HG03097 (cell line): ENCODE data around the gene SUPT6H.
"Not testable (repeated sequence)": the region's sequence is repeated elsewhere in the genome, so short reads cannot be mapped to it uniquely, and the experiment has no call there.

Experiments
- ATAC-seq: cut with Tn5 transposase; IDR thresholded peaks from one replicate; pipeline ENCODE4 v1.9.1; 2021; ENCODE audit not compliant: unreplicated experiment, low FRiP score

Gene SUPT6H

DNA sequence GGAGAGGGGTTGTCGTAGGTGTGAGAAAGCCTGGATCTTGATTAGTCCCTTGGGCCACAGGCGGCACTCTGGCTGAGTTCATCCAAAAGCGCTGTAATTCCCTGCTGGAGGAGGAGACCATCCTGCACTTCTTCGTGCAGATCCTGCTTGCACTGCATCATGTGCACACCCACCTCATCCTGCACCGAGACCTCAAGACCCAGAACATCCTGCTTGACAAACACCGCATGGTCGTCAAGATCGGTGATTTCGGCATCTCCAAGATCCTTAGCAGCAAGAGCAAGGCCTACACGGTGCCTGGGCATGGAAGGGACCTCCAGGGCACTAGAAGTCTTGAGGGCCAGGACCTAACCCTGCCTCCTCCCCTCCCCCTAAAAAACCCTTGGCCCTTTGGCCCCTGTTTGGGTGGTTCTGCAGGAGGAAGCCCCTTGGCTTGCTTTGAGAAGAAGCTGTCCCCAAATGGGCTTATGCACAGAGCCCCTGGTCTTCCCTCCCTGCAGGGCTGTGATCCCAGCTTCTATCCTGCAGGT, 72.8 kb downstream of the SUPT6H start:
- ATAC-seq: no peak

DNA sequence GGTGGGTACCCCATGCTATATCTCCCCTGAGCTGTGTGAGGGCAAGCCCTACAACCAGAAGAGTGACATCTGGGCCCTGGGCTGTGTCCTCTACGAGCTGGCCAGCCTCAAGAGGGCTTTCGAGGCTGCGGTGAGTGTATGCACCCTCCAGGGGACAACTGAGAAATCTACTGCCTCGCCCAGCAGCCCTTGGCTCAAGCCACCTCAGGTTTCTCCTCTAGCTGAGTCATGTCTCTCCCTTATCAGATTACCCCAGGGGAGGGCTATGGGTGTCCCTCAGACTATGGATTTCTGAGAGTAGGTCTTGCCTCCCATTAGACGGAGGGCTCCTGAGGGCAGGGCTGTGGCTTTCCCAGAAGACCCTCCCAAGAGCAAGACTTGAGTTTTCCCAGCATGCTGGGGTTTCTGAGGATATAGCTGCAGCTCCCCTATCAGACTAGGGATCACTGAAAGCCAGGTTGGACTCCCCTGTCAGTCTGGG, 73.3 kb downstream of the SUPT6H start:
- ATAC-seq: no peak

DNA sequence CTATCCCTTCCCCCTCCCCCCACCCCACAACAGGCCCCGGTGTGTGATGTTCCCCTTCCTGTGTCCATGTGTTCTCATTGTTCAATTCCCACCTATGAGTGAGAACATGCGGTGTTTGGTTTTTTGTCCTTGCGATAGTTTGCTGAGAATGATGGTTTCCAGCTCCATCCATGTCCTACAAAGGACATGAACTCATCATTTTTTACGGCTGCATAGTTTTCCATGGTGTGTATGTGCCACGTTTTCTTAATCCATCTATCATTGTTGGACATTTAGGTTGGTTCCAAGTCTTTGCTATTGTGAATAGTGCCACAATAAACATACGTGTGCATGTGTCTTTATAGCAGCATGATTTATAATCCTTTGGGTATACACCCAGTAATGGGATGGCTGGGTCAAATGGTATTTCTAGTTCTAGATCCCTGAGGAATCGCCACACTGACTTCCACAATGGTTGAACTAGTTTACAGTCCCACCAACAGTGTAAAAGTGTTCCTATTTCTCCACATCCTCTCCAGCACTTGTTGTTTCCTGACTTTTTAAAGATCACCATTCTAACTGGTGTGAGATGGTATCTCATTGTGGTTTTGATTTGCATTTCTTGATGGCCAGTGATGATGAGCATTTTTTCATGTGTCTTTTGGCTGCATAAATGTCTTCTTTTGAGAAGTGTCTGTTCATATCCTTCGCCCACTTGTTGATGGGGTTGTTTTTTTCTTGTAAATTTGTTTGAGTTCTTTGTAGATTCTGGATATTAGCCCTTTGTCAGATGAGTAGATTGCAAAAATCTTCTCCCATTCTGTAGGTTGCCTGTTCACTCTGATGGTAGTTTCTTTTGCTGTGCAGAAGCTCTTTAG, 74.1 kb downstream of the SUPT6H start:
- not testable (repeated sequence) for ATAC-seq

DNA sequence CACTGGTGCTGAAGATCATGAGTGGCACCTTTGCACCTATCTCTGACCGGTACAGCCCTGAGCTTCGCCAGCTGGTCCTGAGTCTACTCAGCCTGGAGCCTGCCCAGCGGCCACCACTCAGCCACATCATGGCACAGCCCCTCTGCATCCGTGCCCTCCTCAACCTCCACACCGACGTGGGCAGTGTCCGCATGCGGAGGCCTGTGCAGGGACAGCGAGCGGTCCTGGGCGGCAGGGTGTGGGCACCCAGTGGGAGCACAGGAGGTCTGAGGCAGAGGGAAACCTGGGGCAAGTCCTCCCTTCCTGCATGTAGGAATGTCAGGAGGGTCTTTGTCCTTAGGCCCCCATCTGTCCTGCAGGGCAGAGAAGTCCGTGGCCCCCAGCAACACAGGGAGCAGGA, 75.3 kb downstream of the SUPT6H start:
- no peak for ATAC-seq

- ATAC-seq: no peak
These were observed 76.0 kb downstream of the SUPT6H start for GRCh38 chr17:28737770-28738679.

- no peak for ATAC-seq
These were observed 76.8 kb downstream of the SUPT6H start for GRCh38 chr17:28738680-28739384.

GRCh38 chr17:28740406-28741357, 78.7 kb downstream of the SUPT6H start:
- no peak for ATAC-seq

- ATAC-seq: no peak
These were observed 79.6 kb downstream of the SUPT6H start for GRCh38 chr17:28741358-28742349.

DNA sequence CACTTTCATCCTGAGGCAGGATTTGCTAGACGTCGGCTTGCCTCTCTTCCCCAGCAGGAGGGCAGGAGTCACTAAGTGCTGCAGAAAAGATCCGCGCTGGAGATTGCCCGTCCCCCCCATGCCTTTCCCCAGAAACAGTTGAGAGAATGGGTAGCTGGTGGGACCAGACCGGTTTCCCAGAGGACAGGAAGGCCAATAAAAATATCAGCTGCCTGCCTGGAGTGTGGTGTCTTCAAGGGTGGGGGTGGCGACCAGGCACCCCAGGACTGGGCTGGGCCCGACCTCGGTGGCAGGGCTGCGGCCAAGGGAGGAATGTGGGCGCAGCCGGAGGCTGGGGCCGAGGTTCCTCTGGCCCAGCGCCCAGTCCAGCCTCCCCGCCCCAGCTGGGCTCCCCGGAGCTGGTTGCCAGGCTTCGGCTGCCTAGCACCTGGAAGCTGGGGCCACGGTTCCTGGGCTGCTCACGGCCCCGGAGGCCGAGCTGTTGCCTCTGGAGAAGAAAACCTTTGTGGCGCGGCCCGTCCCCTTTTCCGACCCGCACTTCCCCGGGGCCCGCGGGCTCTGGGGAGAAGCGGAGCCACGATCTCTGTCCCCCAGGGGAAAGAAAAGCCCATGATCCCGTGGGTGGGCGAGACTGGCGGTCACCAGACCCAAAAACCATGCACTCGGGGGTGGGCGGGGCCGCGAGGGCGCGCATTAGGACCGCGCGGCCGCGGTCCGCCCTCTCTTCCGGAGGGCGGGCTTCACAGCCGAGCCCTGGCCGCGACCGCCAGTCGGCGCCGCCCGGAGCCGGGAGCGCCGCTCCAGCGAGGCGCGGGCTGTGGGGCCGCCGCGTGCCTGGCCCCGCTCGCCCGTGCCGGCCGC, 81.5 kb downstream of the SUPT6H start, which contains the start of gene TRAF4:
Gene TRAF4 (plus strand): TSS at position 769 of the 861 bp plus-strand sequence. CDS start 102 bp downstream, outside the sequence.
- peak; percentile 52 for ATAC-seq

DNA sequence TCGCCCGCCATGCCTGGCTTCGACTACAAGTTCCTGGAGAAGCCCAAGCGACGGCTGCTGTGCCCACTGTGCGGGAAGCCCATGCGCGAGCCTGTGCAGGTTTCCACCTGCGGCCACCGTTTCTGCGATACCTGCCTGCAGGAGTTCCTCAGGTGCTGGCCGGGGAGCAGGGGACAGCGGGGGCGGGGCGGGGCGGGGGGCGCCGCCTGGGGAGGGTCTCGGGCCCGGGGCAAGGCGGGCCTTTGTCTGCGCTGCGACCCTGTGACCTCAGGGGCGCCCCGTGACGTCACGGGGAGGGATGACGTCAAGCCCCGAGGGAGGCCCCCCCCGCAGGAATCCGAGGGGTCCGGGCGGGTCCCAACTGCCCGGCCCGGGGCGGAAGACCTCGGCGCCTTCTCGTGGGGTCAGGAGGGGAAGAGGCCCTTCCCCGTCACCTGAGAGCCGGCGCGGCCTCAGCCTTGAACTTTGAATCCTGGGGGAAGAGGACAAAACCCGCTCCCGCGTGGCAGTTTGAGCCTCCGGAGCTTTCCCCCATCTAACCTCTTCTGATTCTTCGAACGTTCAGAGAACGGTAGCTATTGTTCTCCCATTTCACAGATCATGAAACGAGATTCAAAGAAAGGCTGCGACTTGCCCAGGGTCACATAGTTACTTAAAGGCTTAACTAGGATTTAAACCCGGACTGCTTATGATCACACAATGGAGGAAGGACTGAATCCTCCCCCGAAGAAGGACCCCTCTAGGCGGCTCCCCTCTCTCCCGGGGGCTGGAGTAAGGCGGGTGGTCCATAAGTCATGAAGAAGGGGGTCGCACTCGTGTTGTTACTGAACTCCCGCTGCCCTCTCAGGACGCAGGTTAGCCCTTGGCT, 82.3 kb downstream of the SUPT6H start:
- no peak for ATAC-seq

GRCh38 chr17:28744972-28745785, 83.2 kb downstream of the SUPT6H start:
- ATAC-seq: no peak

DNA sequence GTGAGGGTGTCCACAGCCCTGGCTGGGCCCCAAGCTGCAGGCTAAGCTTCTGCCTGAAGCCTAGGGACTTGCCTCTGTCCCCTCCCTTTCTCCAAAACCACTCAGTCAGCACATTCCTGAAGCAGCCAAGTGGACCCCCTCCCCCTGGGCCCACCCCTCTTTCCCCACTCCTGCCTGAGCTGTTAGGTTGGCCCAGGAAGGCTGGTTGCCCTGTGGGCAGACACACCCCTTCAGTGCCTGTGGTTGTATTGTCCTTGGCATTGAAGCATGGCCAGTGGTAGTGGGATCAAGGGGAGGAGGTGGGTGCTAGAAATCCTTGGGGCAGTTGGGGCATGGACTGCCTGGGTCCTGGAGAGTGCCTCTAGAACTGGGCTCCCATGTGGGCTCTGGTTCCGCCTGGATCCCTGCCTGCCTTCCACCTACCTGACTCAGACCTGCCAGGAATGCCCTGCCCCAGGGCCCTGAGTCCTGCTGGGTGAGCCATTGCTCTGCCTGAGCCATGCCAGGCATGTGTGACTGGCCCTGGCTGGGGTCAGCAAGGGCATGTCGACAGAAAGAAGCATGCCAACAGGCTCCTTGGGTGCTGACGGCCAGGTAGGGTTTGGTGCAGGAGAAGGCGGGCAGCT, 83.9 kb downstream of the SUPT6H start:
- no peak for ATAC-seq

DNA sequence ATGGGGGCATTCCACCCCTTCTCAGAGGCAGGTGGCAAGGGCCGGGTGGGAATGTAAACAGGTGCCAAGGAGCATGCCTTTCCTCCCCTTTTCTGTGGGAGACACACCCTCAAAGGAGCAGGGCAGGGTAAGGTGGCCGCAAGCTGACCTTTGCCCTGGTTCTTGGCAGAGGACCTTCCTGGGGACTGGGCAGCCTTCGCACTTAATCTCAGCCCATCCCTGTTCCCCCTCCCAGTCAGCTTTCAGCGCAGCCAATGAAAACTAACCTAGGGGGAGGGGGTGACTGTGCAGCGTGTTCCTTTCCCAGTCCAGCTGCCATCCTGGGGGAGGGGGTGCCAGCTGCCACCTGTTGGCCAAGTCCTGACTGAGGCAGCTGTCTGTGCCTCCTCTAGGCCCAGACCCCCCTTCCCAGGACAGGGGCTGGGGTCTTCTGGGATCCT, 84.6 kb downstream of the SUPT6H start:
- ATAC-seq: no peak

DNA sequence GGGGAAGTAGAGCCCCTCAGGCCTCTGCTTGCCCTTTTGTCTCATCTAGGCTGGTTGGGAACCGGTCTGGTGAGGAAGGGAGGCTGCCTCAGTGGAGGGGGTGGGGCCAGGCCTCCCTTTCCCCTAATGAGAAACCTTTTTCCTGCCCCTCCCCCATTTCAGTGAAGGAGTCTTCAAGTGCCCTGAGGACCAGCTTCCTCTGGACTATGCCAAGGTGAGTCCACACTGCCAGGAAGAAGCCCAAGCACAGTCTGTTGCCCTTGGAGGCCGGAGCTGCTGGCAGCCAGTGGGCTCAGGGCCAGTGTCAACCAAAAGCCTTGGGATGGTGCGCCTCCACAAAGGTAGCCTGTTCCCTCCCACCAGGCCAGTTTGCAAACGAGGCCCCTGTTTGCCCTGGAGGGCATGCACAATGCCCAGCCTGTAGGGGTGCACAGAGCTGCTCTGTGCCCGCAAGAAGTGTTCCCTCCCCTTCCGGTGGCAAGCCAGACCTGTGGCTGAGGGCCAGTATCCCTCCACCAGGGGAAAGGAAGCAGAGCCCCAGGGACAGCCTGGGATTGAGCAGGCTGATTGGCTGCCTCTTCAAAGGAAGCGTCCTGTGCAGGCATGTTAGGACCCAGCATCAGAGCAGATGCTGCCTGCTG, 85.2 kb downstream of the SUPT6H start:
- no peak for ATAC-seq
